GM12878 (cell line): Measurements from ENCODE around the gene HEXB. TPM values are rescaled to one million over a fixed set of nuclear protein-coding genes. Genes with fewer than 3 reads are reported as not detected.

Source experiments
- BCL11A ChIP-seq: IDR thresholded peaks from 2 replicates; pipeline ENCODE4 v1.6.1; 2011; ENCODE audit warnings: low read depth, low read length
- BRCA1 ChIP-seq: IDR thresholded peaks from 2 replicates; pipeline ENCODE4 v1.6.1; 2011; ENCODE audit warnings: low read depth, low read length, improper control_type of control experiment
- FOXK2 ChIP-seq: fragments of 450-650 bp; IDR thresholded peaks from 2 replicates; pipeline ENCODE4 v1.6.1; 2017; ENCODE audit warnings: mild to moderate bottlenecking, moderate library complexity
- KAT2A ChIP-seq: conservative IDR thresholded peaks from 2 replicates; pipeline ENCODE4 v1.6.1; 2011; ENCODE audit warnings: low read depth, low read length; ENCODE audit not compliant: control insufficient read depth
- NKRF ChIP-seq: fragments of 450-650 bp; conservative IDR thresholded peaks from 2 replicates; pipeline ENCODE4 v1.6.1; 2017; ENCODE audit warnings: mild to moderate bottlenecking, moderate library complexity
- POLR2AphosphoS2 ChIP-seq: IDR thresholded peaks from 2 replicates; pipeline ENCODE4 v1.6.1; 2011; ENCODE audit warnings: low read depth, mild to moderate bottlenecking, low read length, improper control_type of control experiment, moderate library complexity
- TCF12 ChIP-seq: IDR thresholded peaks from 2 replicates; pipeline ENCODE4 v1.6.1; 2011; ENCODE audit warnings: low read depth, mild to moderate bottlenecking, low read length
- ZBTB11 ChIP-seq: fragments of 450-650 bp; formaldehyde crosslinking; IDR thresholded peaks from 2 replicates; pipeline ENCODE4 v1.5.0; 2022; ENCODE audit warnings: mild to moderate bottlenecking, missing genetic modification characterization
- ZNF217 ChIP-seq: fragments of 450-650 bp; IDR thresholded peaks from 2 replicates; pipeline ENCODE4 v1.6.1; 2017; ENCODE audit warnings: antibody characterized with exemption, mild to moderate bottlenecking
- polyA plus RNA-seq, 11 experiments: library from polyadenylated mRNA; depleted of rRNA in 4 of 11; unstranded in 6 of 11; stranded (reverse) in 5 of 11; fragments of >200 nt; fragmentation: Nextera tagmentation in 4 of 11; fragmentation: Illumina TruSeq in 1 of 11; extraction: Ambion mirVana in 4 of 11; extraction: Trizol in 1 of 11; gene quantifications; 1 replicate in 1 of 11; 2 replicates in 10 of 11; pipeline versions ENCODE4 v1.2.1 to v1.2.3, GENCODE V29; 2011 to 2016; ENCODE audit warnings: inconsistent platforms in 2 of 11, missing spikeins in 2 of 11, low read depth in 1 of 11
- small RNA-seq: library from RNA; depleted of rRNA; stranded (forward); fragments of <200 nt; gene quantifications from one replicate; pipeline ENCODE3, GENCODE V24; 2014
- total RNA-seq, 4 experiments: library from RNA; depleted of rRNA in 3 of 4; stranded (reverse); fragments of >200 nt in 3 of 4; fragmentation: Illumina TruSeq in 1 of 4; extraction: Trizol in 1 of 4; gene quantifications; 2 replicates each; pipeline versions ENCODE4 v1.2.1 to v1.2.3, GENCODE V29; 2013 to 2021

The HEXB gene
- total and polyA plus RNA-seq, 10 of the 15 experiments (the other 5 are each of a cell fraction or from before 2014, with no cell fraction given) = 13.5 to 76.0 (median 42.6) TPM

- TF ChIP-seq ZBTB11 (CRISPR knock-in tag) (no peak), BRCA1 (no peak), TCF12 (no peak), POLR2AphosphoS2 (no peak), ZNF217 (no peak), BCL11A (no peak), NKRF (no peak), FOXK2 (no peak), KAT2A (no peak)
Measured at GRCh38 chr5:74767579-74767913, 82.5 kb downstream of the HEXB start (continued).

Small RNA genes within 50 kb of the gene (small RNA-seq; reads per million reads assigned to genes)
- gene RNU6-658P = not detected

Other genes starting within 250 kb of the HEXB start
- 46.9 and 55.5 TPM in 2 replicates for gene ENC1, start 44.5 kb upstream of the HEXB start, total RNA-seq (2014; rRNA removed)
- 23.2 and 24.6 TPM in 2 replicates for gene ENC1, start 44.5 kb upstream of the HEXB start, total RNA-seq (2014; rRNA removed; fragmentation: Illumina TruSeq; extraction: Trizol)
- gene ENC1, start 44.5 kb upstream of the HEXB start, total RNA-seq (2021) = 46.8 and 53.5 TPM in 2 replicates
- 53.6 and 54.7 TPM in 2 replicates for gene ENC1, start 44.5 kb upstream of the HEXB start, polyA plus RNA-seq (2011; rRNA removed)
- 31.7 and 33.6 TPM in 2 replicates for gene ENC1, start 44.5 kb upstream of the HEXB start, polyA plus RNA-seq (2014; fragmentation: Illumina TruSeq; extraction: Trizol)
- gene ENC1, start 44.5 kb upstream of the HEXB start, polyA plus RNA-seq (2014; fragmentation: Nextera tagmentation; extraction: Ambion mirVana) = 1 to 10 TPM; 8.2 to 8.5 TPM
- 27.8 and 46.8 TPM in 2 replicates for gene ENC1, start 44.5 kb upstream of the HEXB start, polyA plus RNA-seq (2014; rRNA removed)
- 10 to 100 TPM; 32.4 to 36.3 TPM for gene ENC1, start 44.5 kb upstream of the HEXB start, polyA plus RNA-seq (2016; fragmentation: Nextera tagmentation; extraction: Ambion mirVana)
- gene GFM2, start 81.9 kb downstream of the HEXB start, total RNA-seq (2014; rRNA removed) = 32.2 and 37.4 TPM in 2 replicates
- gene GFM2, start 81.9 kb downstream of the HEXB start, total RNA-seq (2014; rRNA removed; fragmentation: Illumina TruSeq; extraction: Trizol) = 31.1 and 33.2 TPM in 2 replicates
- 22.1 and 24.3 TPM in 2 replicates for gene GFM2, start 81.9 kb downstream of the HEXB start, total RNA-seq (2021)
- 51.3 and 73.2 TPM in 2 replicates for gene GFM2, start 81.9 kb downstream of the HEXB start, polyA plus RNA-seq (2011; rRNA removed)
- 30.2 and 38.1 TPM in 2 replicates for gene GFM2, start 81.9 kb downstream of the HEXB start, polyA plus RNA-seq (2014; fragmentation: Illumina TruSeq; extraction: Trizol)
- gene GFM2, start 81.9 kb downstream of the HEXB start, polyA plus RNA-seq (2014; fragmentation: Nextera tagmentation; extraction: Ambion mirVana) = 10 to 100 TPM; 19.9 to 26.0 TPM
- 29.6 and 33.2 TPM in 2 replicates for gene GFM2, start 81.9 kb downstream of the HEXB start, polyA plus RNA-seq (2014; rRNA removed)
- 10 to 100 TPM; 39.5 to 41.9 TPM for gene GFM2, start 81.9 kb downstream of the HEXB start, polyA plus RNA-seq (2016; fragmentation: Nextera tagmentation; extraction: Ambion mirVana)
- 98.4 and 128 TPM in 2 replicates for gene NSA2, start 82.0 kb downstream of the HEXB start, total RNA-seq (2014; rRNA removed)
- 267 and 268 TPM in 2 replicates for gene NSA2, start 82.0 kb downstream of the HEXB start, total RNA-seq (2014; rRNA removed; fragmentation: Illumina TruSeq; extraction: Trizol)
- gene NSA2, start 82.0 kb downstream of the HEXB start, total RNA-seq (2021) = 92.4 and 98.3 TPM in 2 replicates
- 141 and 274 TPM in 2 replicates for gene NSA2, start 82.0 kb downstream of the HEXB start, polyA plus RNA-seq (2011; rRNA removed)
- 317 and 397 TPM in 2 replicates for gene NSA2, start 82.0 kb downstream of the HEXB start, polyA plus RNA-seq (2014; fragmentation: Illumina TruSeq; extraction: Trizol)
- 10 to 100 TPM; 77.8 to 98.2 TPM for gene NSA2, start 82.0 kb downstream of the HEXB start, polyA plus RNA-seq (2014; fragmentation: Nextera tagmentation; extraction: Ambion mirVana)
- gene NSA2, start 82.0 kb downstream of the HEXB start, polyA plus RNA-seq (2014; rRNA removed) = 145 and 190 TPM in 2 replicates
- gene NSA2, start 82.0 kb downstream of the HEXB start, polyA plus RNA-seq (2016; fragmentation: Nextera tagmentation; extraction: Ambion mirVana) = 100 to 1,000 TPM; 146 to 159 TPM
- 4.9 and 6.5 TPM in 2 replicates for gene FAM169A, start 181.2 kb downstream of the HEXB start, total RNA-seq (2014; rRNA removed)
- gene FAM169A, start 181.2 kb downstream of the HEXB start, total RNA-seq (2014; rRNA removed; fragmentation: Illumina TruSeq; extraction: Trizol) = 4.7 and 5.2 TPM in 2 replicates
- gene FAM169A, start 181.2 kb downstream of the HEXB start, total RNA-seq (2021) = 4.1 and 4.5 TPM in 2 replicates
- gene FAM169A, start 181.2 kb downstream of the HEXB start, polyA plus RNA-seq (2011; rRNA removed) = 15.4 and 25.9 TPM in 2 replicates
- gene FAM169A, start 181.2 kb downstream of the HEXB start, polyA plus RNA-seq (2014; fragmentation: Illumina TruSeq; extraction: Trizol) = 3.4 and 4.6 TPM in 2 replicates
- gene FAM169A, start 181.2 kb downstream of the HEXB start, polyA plus RNA-seq (2014; fragmentation: Nextera tagmentation; extraction: Ambion mirVana) = under 1 TPM; 0.37 to 0.46 TPM
- gene FAM169A, start 181.2 kb downstream of the HEXB start, polyA plus RNA-seq (2014; rRNA removed) = 1.7 and 4.8 TPM in 2 replicates
- gene FAM169A, start 181.2 kb downstream of the HEXB start, polyA plus RNA-seq (2016; fragmentation: Nextera tagmentation; extraction: Ambion mirVana) = 1 to 10 TPM; 4.9 to 5.9 TPM